ENCODE measurements around the gene SORCS2. TPM values are rescaled to one million over a fixed set of nuclear protein-coding genes. Genes with fewer than 3 reads are reported as not detected.
A peak's percentile ranks its signal among the peaks of the same experiment; 100 is the strongest.

The SORCS2 gene
- polyA plus RNA-seq, 1 donor, result 6.9 TPM

DNA sequence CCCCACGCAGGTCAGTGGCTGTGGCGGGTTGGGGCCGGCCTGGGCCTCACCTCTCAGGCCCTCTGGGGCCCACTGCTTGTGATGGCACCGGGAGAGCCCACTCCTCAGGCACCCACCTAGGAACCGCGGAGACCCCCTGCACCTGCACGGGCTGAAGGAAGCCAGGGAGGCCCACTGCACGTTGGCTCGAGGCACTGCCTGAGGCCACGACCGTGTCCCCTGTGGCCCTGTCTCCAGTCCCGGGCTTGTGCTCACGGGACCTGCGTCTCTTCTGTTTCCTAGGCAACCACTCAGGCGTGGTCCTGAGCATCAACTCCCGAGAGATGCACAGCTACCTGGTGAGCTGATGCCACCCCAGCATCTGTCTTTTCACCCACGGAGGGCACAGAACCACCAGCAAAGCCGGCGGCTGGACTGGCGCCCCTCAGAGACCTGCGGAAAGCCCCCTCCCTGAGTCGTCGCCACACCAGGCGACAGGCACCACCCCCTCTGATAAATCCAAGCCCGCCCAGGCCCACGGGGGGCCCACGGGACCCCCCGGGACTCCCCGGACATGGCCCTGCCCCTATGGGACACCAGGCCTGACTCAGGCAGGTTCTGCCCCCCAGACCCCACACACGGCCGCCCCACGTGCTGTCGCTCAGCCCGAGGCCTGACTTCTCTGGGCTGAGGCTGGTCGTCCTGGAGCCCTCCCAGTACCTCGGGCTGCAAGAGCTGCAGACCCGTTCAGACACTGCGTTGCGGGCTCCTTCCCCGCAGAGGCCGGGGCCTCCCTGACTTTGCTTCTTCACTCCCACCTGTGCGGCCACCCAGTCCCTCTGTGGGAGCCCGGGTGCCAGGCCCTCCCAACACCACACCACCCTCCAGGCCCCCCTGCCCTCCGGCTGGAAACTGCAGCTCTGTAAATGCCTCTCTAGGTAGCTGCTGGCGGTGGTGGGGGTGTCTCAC lies 547.9 kb downstream of the SORCS2 start:
- DNase-seq, result no peak

GRCh38 chr4:7740866-7741525 lies 548.7 kb downstream of the SORCS2 start:
- no peak for DNase-seq

DNA sequence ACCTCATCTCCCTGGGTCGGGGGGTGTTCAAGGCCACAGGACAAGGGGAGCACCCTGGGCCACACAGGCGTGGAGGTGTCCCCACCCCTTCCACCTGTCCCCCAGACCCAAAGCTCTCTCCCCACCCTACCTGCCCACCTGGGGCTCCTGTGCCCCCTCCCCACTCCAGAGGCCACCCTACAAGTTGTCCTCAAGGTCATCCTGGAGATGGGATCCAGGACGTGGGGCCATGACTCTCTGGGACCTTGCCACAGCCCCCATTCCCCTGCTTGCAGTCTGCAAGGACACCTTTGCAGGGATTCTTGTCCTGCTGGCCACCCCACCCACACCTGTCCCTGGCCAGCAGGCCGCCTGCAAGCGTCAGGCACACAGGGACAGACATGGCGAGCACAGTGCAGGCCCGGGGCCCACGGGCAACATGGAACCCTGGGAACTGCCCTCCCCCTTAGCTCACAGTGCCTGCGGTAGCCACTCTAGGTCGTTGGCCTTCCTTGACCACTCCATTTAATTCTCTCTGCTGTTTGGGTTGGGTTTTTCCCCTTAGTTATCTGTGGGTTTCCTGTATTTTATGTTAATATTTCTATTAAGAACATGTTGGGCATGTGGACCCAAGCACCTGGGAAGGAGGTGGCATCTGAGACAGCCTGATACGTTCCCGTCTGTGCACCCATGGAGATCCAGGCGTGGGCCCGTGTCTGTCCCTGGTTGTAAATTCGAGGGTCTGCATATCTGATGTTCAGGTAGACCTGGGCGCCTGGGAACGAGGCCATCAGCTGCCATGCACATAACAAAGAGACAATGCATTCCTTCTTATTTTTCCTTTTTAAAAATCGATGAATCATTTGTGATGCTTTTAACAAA lies 549.8 kb downstream of the SORCS2 start:
- no peak for DNase-seq

GRCh38 chr4:7742807-7743280 lies 550.5 kb downstream of the SORCS2 start:
- no peak for DNase-seq

DNA sequence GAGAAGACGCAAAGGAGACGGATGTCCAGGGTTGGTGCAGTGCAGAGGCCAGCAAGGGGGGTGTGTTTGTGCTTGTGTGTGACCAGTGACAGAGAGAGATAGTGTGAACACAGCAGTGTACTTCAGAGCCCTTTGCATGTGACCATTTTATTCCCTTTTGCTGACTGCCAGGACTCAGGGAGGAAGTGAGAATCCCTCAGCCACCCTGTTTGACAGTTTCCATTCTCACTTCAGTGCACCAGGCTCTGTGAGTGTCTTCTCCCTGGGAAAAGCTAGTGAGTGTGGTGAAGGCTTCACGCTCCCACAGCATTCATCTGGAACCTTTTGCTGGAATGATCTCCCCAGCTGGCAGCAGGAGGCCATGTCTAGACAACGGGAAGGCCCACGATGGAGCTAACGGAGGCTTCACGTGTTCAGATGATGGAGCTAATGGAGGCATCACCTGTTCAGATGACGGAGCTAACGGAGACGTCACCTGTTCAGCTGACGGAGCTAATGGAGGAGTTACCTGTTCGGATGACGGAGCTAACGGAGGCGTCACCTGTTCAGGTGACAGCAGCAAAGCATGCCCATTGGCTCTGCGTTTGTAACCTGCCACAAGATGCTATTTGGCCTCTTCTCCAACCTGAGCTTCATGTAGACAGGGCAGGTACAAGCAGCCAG lies 551.9 kb downstream of the SORCS2 start:
- peak; percentile 26 for DNase-seq

DNA sequence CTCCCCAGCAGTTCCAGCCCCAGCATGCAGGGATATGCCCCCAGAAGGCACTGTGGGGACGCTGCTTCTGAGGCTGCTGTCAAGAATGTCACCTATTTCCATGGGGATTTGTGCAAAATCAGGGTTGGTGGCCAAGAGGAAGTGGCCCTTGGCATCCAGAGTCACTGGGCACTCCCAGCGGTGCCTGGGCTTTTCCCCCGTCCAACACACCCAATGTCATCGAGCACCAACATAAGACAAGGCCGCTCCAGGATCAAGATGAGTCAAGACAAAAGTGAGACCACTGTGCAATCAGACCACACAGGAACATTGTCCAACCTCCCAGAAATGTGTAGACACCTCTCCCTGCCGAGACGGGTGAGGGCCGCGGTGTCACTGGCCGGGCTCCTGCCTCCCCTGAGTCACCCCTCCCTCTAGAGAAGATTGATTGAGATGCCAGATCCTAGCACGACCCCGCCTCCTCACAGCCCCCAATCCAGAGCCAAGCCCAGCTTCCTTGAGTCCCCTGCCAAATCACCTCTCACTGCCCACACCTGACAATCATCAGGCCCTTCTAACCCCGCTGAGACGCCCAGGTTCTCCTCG lies 553.1 kb downstream of the SORCS2 start:
- DNase-seq, result no peak

DNA sequence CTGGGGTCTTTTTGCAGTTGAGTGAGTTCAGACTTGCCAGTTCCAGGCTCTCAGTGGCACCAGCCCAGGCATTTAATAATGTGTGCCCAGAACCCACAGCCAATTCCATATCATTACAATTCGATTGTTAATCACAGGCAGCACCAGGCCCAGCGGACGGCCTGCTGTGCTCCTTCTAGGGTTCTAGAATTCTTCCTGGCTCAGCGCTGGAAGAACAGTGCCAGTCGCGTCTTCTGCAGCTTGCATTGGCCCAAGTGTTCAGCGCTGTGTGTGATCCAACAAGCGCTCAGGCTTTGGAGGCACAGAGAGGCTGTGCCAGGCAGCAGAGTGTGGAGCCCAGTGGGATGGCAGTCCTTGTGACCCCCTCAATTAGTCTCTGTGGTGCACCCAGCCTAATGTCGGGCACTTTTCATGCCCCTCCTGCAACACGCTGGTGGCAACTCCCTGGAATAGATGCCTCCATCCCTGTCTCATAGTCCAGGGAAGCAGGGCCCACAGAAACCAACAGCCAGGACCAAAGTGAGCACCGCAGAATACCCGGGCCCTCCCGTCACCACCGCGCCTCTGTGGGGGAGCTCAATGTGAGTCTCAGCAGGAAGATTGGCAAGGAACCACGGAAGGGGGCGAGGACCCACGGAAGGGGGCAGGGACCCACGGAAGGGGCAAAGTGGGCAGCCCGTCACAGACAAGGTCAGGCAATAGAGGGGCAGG lies 554.2 kb downstream of the SORCS2 start:
- no peak for DNase-seq

DNA sequence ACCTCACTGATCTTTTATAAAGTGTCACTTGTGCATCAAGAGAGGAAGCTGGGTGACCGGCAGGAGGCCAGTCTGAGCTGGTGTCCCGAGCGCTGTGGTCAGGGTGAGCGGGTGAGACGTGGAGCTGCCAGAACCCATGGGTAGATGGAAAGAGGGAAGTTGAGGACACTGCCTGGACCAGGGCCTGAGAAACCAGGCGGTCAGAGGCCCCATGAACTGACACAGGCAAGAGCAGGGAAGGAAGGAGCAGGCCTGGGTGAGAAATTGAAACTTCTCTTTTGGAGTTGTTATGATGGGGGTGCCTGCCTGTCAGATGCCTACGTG lies 554.7 kb downstream of the SORCS2 start:
- no peak for DNase-seq

GRCh38 chr4:7747566-7747965 lies 555.2 kb downstream of the SORCS2 start:
- DNase-seq, result no peak

DNA sequence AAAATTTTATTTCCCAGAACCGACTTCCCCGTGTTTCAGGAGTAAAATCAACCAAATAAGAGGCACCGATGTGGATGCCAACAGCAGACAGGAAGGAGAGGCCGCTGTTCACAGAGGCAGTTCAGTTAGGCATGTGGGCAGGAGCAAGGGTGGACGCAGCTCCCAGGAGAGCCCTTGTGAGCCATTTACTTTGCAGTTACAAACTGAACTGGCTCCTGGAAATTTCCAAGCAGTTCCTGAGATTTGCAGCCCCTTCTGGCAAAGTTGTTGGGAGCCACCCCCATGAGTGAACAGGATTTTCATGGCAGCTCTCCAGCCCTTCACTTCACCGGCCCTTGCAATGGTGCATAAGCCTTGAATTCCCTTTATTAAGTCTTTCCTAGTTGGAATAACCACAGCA lies 558.2 kb downstream of the SORCS2 start:
- no peak for DNase-seq

- DNase-seq, result no peak
Observed at GRCh38 chr4:7750972-7751371, 558.6 kb downstream of the SORCS2 start.

GRCh38 chr4:7752649-7753048 lies 560.3 kb downstream of the SORCS2 start:
- no peak for DNase-seq

DNA sequence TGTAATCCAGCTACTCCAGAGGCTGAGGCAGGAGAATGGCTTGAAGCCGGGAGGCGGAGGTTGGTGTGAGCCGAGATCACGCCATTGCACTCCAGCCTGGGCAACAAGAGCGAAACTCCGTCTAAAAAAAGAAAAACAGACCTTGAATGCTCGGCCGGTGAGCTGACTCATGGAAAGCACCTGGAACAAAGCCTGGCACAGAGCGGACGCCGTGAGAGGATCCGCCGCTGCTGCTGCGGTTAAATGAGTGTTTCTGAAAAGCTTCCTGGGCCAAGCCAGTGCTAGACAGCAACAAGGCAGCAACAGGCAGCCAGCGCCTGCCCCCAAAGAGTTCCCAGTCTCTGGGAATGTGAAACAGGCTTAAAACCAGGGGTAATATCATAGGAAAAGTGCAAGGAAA lies 560.9 kb downstream of the SORCS2 start:
- DNase-seq, result no peak

- no peak for DNase-seq
Observed at GRCh38 chr4:7753931-7754465, 561.7 kb downstream of the SORCS2 start.

DNA sequence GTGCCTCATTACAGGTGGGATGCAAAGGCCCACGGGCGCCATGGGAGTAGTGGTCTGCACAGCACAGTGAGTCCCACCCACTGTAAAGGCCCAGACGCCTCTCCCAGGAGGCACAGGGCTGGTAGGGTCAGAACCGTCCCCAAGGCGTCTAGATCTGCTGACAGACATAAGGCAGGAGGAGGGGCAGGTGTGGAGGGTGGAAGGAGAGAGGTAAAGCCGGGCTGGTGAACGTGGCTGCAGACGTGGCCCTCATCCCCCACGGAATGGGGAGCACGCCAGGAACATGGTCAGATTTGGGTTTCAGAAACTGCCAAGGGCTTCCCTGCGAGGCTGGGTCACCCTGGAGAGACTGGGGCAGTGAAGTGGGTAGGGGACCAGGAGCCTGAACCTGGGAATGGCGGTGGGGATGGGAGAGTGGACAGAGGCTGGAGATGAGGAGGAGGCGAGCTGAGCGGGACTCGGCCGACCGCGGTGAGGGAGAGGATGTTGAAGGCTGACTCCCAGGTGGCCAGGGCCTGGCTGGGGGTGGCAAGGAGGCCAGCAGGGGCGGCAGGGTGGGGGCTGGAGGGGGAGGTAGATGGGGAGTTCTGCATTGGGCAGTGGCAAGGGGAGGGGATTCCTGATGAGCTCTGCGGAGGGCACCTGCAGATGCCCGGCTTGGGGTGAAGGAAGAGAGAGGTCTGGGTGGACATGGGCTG lies 562.4 kb downstream of the SORCS2 start:
- no peak for DNase-seq

DNA sequence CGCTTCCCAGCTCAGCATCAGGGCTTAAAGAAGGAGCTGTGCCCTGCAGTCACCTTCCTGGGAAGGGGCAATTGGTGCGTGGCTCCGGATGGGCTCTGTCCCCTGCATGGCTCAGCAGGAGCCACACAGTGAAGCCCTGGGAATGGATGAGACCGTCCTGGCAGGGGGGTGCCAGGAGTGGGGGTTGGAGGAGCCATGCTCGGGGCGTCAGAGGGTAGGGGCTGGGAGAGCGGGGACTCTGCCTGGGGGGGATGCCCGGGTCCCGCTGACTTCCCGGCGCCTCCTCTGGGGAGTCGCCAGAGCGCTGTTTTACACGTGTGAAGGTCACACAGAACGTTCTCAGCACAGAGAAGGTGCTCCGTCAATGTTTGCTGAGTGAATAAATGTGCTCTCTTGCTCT lies 563.2 kb downstream of the SORCS2 start:
- DNase-seq, result no peak

GRCh38 chr4:7756071-7756470 lies 563.7 kb downstream of the SORCS2 start:
- no peak for DNase-seq

GRCh38 chr4:7756561-7757355 lies 564.4 kb downstream of the SORCS2 start:
- DNase-seq, result no peak
